ENCODE measurements around the gene RAD50.
A peak's percentile ranks its signal among the peaks of the same experiment; 100 is the strongest.
"Not testable (repeated sequence)": the region's sequence is repeated elsewhere in the genome, so short reads cannot be mapped to it uniquely, and the experiment has no call there.

Gene RAD50

DNA sequence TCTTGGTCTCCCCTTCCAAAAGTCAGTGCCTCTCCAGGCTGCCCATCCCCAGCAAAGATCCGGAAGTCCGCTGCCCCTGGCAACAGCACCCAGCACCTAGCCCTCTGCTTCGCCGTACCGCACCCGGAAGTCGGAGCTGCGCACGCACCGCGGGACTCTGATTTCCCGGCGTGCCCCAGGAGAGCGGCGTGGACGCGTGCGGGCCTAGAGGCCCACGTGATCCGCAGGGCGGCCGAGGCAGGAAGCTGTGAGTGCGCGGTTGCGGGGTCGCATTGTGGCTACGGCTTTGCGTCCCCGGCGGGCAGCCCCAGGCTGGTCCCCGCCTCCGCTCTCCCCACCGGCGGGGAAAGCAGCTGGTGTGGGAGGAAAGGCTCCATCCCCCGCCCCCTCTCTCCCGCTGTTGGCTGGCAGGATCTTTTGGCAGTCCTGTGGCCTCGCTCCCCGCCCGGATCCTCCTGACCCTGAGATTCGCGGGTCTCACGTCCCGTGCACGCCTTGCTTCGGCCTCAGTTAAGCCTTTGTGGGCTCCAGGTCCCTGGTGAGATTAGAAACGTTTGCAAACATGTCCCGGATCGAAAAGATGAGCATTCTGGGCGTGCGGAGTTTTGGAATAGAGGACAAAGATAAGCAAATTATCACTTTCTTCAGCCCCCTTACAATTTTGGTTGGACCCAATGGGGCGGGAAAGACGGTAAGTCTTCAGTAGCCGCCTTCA, at the start of gene RAD50:
TSS of gene RAD50 (plus strand) at position 215 of the 715 bp plus-strand sequence. CDS start at position 563, 348 bp downstream.
- peak; percentile 96 for DNase-seq

DNA sequence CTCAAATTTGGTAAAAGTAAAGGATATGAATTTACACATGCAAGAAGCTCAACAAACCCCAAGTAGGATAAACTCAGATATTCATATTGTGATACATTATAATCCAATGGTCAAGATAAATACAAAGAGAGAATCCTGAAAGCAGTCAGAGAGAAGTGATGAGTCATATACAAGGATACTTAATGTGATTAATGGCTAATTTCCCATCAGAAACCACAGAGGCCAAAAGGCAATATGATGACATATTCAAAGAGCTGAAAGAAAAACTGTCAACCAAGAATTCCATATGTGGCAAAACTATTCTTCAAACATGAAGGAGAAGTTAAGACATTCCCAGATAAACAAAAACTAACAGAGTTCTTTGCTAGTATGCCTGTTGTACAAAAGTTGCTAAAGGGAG, 46.7 kb upstream of the RAD50 start:
- DNase-seq: no peak

DNA sequence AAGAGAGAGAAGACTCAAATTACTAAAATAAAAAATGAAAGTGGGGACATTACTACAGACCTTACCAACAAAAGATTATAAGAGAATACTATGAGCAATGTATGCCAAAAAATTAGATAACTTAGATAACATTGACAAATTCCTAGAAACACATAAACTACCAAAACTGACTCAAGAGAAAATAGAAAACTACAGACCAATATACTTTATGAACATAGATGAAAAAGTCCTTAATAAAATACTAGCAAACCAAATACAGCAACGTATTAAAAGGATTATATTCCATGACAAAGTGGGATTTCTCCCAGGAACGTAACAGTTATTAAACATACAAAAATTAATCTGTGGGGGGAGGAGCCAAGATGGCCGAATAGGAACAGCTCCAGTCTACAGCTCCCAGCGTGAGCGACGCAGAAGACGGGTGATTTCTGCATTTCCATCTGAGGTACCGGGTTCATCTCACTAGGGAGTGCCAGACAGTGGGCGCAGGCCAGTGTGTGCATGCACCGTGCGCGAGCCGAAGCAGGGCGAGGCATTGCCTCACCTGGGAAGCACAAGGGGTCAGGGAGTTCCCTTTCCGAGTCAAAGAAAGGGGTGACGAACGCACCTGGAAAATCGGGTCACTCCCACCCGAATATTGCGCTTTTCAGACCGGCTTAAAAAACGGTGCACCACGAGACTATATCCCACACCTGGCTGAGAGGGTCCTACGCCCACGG, 43.0 kb upstream of the RAD50 start:
- DNase-seq: not testable (repeated sequence)

DNA sequence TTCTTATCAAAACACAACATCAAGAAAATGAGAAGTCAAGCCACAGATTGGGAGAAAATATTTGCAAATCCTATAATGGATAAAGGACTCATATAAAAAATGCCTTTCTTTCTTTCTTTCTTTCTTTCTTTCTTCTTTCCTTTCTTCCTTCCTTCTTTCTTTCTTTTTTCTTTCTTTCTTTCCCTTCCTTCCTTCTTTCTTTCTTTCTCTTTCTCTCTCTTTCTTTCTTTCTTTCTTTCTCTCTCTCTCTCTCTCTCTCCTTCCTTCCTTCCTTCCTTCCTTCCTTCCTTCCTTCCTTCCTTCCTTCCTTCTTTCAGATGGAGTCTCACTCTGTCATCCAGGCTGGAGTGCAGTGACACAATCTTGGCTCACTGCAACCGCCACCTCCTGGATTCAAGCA, 34.7 kb upstream of the RAD50 start:
- not testable (repeated sequence) for DNase-seq

DNA sequence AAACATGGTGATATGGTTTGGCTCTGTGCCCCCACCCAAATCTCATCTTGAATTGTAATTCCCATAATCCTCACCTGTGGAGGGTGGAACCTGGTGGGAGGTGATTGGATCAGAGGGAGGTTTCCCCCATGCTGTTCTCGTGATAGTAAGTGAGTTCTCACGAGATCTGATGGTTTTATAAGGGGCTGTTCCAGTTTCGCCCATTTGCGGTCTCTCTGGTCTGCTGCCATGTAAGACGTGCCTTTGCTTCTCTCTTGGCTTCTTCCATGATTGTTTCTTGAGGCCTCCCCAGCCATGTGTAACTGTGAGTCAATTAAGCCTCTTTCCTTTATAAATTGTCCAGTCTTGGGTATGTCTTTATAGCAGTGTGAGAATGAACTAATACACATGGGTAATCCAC, 31.9 kb upstream of the RAD50 start:
- DNase-seq: not testable (repeated sequence)

DNA sequence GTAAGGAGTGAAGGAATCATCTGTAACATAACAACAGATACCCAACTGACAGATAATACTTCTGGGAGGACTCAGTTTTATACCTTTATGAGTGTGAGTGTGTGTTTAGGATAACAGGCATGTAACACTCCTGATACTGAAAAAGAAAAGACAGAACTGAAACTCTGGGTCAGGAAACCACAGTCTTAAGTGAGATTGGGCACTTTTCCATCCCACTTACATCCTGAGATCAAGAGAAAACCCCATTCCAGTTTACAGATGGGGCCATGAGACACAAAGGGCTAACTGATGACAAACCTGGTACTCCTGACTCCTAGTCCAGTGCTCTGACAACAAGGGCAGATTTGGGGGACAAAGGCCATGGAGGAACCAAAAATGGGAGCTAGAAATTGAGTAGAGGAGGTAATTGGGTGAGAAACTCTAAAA, 31.5 kb upstream of the RAD50 start:
- no peak for DNase-seq

DNA sequence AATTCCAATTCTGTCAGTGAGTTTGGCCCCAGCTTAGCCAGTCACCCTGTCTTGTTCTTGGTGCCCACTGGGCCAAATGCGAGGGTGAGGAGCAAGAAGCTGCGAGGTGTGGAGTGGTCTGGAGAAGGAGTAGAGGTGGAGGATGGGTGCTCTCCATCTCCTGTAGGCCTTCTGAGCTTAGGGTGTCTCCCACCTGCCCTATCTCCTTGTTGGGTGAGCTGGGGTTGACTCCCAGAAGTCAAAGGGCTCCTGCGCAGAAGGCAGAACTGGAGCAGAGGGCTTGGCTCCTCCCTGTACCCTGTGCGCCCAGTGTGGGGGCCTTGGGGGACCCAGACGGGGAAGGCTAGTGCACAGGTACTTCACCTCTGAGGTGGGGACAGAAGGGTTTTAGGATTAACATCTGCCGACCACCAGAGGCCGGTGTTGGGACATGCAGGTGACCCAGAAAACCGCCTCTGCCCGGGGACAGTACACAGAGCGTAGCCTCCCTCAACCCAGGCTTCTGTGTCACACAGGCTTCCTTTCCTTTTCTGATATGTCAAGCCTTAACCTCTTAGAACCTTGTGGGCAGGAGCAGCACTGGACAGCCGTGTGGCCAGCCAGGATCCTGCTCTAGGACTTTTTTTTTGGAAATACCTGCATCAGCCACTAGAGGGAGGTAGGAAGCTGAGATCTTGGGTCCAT, 30.3 kb upstream of the RAD50 start:
- peak; percentile 42 for DNase-seq

DNA sequence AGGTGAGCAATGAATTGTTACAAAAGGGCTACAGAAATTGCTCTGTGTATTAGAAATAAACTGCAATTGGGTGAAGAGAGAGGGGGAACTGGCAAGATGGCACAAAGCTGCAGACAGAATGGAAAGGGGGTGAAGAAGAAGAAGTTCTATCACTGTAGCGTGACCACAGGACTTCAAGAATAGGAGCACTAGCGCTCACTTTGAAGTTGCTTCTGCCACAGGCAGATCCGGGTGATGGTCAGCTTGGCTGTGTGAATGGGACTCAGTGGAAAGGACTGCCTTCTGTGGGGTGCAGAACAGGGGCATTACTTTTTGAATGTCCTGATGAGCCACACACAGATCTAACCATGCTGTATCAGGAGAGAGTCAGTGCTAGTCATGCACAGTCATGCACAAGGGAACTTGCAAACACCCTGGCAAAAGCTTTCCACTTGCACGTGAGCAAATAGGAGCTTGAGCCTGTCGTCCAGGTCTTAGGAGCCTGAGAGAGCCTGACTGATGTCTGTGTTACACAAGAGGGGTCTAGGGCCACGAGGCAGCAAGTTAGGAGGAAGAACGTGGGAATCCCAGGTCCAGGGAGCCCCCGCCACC, 29.7 kb upstream of the RAD50 start:
- no peak for DNase-seq

DNA sequence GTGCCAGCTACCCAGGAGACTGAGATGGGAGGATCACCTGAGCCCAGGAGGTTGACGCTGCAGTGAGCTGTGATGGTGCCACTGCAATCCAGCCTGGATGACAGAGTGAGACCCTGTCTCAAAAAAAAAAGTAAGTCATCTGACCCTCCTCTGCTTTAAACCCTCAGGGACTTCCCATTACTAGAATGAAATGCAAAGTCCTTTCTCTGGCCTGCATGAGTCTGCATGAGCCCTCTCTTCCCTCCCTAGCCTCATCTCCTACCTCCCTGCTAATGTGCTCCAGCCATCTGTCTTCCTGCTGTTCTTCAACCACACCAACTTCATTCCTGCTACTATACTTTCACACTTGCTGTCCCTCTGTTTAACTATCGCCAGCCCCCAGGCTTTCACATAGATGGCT, 28.8 kb upstream of the RAD50 start:
- DNase-seq: no peak

DNA sequence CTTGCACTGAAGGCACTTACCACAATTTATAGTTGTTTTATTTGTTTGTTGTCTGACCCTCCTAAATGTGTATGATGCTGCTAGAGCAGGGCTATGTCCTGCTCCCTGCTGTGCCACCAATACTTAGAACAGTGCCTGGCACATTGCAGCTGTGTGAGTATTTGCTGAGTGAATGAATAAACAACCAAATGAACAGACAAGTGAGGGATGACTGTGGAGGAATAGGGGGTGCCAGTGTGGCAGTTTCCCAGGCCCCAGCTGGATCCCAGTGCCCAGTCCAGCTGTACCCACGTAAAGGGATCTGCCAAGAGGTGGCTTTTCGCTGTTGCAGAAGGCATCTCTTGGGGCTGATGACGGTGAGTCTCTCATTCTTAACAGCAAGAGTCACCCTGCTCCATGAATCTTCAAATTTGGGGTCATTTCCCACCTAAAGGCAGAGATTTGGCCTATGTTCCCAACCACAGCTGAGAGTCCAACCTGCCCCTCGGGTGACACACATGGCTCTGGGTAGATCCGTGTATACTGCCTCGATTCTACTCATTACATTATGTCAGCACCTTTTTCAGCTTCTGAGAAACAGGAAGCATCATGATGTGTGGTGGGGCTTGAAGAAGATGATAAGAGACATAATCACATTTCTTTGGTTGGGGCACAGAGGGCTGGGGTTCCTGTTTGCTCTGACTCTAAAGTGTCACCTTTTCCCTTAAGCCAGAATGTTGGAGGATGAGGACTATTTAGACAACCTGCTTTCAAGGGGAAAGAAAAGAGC, 27.7 kb upstream of the RAD50 start:
- no peak for DNase-seq

DNA sequence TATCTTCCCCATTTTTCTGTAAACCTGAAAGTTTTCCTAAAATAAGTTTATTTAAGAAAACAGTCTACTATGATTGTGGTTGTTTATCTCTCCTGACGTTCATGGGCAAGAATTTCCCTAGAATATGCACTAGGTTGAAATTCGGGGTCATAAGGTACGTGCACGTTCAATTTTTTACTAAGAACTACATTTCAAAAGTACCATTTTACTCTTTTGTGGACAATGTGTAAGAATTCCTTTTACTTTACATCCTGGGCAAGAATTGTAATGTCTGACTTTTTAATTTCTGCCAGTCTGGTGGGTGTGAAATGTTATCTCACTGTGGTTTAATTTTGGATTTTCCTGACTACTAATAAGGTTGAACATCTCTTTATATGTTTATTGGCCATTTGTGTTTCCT, 25.8 kb upstream of the RAD50 start:
- no peak for DNase-seq

DNA sequence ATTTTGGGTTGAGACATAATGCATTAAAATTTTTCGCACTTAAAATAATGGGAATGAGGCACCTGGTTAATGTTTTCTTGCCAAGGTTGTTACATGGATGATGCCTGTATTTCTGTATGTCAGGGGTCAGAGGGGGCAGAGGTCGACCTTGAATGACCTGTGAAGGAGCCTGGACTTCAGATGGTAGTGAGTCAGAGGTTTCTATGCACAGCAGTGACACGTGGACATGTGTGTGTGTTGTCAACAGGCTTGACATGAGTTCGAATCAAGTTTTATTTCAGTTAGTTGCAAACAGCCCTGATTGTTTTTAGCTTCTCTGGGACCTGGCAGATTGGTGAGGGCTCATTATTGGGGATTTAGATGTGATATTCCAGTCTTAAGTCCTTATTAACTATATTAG, 17.1 kb upstream of the RAD50 start:
- no peak for DNase-seq

DNA sequence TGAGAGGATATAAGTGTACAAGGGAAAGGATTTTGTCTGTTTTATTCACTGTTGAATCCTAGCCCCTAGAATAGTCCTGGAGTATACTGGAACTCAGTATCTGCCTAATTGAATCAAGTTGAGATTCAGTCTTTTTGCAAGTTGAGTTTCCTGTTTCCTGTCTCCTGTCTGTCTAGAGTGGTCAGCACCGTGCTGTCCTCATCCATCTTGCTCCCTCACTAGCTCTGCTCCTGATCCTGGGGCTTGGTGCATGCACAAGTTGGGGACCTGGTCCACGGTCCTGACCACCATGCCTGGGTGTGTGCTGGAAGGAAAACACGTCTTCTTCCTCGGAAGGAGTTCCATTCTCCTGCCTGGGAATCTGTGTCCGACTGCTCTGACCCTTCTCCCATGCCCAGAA, 16.6 kb upstream of the RAD50 start:
- no peak for DNase-seq

DNA sequence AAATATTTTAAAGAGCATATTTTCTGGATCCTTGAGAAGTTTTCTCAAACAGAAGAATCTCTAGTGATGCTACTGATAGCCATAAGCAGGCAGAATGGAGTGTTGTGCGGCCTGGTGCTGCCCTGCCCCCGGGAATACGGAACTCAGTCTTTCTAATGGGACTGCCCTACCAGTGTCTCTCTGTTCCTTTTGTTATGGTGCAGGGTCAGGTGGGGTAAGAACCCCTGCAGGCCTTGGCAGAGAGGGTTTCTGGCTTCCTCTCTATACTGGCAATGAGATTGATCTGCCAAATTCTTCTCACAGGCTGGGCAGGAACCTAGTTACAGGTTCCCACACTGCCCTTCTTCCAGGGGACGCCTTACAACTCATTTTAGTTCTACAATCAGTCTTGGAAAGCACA, 16.0 kb upstream of the RAD50 start:
- no peak for DNase-seq

DNA sequence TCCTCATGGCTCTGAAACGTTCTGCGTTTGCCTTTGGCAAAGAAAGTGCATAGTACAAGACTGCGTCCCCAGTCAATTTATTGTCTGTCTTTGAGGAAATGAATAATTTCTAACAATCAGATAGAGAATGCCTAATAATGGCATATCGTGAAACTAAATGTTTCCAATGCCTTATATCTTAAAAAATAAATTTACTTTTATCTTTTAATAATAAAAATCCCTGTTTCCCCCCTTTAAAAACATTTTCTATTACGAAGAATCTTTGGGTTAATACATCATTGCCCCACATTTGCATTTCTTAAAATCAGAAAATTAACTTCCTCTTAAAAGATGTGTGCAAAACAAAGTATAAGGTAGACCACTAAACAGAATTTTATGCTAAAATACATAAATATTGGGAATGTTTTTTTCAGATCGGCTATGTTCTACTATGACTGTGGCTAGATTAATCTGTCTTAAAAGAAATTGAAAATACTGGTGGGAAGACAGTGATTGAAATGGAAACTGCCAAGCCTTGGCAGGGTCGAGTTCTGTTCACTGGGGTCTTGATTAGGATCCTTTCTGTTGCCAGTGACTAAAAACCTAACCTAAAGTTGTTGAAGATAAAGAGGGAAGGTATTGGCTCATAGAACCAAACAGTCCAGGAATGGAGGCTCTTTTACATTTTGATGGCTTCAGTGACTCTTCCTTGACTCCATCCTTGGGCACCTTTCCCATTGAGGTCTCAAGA, 13.1 kb upstream of the RAD50 start, which contains the start of gene IL5:
TSS of gene IL5 (minus strand) at position 51 of the 730 bp plus-strand sequence. CDS start at position 7, 44 bp downstream.
- no peak for DNase-seq

DNA sequence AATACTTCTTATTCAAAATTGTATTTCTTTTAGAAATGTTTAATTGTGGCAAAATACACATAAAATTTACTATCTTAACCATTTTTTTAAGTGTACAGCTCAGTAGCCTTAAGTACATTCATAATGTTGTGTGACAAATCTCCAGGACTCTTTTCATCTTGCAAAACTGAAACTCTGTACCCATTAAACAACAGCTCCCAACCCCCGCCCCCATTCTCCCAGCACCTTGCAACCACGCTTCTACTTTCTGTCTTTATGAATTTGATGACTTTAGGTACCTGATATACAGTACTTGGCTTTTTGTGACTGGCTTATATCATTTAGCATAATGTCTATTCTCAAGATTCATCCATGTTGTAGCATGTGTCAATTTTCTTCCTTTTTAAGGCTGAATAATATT, 10.7 kb upstream of the RAD50 start:
- no peak for DNase-seq

DNA sequence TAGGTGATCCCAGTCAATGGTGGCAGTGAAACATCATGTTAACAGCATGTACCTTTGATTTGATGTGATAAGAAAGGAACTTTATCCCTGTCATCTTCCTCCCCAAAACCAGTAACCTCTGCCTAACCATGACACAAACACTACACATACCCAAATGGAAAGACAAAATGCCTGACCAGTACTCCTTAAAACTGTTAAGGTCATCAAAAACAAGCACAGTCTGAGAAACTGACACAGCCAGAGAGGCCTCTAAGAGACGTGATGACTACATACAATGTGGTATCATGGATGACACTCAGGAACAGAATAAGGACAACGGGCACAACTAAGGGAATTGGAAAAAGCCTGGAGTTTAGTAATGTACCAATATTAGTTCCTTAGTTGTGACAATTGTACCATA, 9.5 kb upstream of the RAD50 start:
- no peak for DNase-seq

DNA sequence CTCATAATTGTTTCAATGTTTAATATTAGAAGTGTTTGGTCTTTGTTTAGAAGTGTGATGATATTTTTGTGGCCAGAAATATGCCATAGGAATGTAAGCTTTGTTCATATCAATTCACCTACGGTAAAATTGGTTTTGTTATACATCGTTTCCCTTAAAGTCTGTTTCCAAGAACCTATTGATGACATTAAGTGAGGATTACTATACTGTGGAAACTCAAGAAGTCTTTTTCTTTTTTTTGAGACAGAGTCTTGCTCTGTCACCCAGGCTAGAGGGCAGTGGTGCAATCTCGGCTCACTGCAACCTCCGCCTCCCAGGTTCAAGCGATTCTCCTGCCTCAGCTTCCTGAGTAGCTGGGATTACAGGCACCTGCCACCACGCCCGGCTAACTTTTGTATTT, 7.9 kb upstream of the RAD50 start:
- not testable (repeated sequence) for DNase-seq

DNA sequence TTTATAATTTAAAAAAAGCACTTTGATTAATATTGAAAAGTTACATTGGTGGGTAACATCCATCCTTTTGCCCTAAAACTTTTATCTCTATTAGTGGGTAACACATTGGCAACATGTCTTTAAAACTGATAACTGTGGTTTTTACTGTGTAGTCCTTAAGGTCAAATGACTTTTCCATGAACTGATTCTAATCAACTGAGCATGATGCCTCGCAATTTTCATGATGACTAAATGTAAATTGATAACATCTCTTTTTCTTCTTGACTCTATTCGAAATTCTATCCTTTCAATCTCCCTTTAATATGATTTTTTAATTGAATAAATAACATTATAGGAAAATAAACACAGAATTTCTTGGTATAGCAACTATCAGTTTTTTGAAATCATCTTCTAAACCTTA, 7.2 kb upstream of the RAD50 start:
- DNase-seq: no peak

DNA sequence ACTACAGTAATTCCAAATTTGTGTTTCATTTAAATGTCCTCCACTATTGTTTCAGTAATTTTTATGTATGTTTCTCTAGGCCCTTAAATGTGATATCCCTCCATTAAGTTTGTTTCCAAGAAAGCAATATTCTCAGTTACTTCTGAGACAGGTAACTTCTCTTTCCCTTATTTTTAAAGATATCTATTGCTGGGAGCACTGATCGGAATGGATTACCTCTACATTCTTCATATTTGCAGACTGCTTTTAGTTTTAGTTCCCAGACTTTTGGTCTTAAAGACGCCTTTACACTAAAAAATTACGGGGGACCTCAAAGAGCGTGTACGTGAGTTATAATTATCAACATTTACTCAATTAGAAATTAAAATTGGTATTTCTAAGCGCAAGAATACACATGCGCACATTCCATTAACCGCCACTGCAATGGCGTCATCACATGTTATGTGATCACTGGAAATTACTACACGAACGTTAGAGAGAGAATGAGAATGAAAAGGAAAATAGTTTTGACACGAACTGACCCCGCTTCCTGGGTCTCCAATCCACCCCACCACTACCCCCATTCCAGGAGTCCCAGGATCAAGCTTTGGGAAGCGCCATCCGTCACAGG, 519 bp upstream of the RAD50 start:
- no peak for DNase-seq

DNA sequence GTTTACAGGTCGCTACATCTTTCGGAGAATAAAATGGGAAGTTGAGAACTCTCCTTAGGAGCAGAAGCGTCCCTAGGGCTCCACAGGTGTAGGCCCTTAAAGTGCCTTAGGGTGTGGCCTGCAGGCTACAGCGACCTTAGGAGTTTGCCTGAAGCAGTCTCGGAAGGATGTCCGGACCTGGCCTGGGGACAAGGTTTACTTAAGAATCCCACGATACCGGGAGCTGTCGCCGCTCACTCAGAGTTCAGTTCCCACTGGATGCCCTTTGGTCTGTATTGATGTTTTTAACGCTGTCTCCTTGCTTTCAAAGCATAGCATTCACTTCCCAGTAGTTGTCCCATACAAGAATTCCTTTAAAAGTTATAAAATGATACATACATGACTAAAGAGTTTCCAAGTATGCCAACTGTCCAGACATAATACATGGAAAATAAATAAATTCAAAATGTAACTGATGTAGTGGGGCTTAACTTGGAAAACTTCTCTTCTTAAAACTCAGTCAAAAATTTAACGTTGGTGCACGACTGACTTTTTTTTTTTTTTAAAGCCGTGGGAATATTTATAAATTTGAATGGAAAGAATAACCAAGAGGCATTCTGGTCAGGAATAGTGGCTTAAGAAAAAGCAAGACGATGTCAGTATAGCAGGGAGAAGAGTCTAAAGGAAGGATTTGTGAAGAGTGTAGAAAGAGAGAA, 848 bp downstream of the RAD50 start:
- DNase-seq: peak; percentile 45
